HEK293T (cell line): Measurements from ENCODE around the gene NSF.

Experiments used
- ARNT ChIP-seq: fragments of 450-650 bp; IDR thresholded peaks from 2 replicates; pipeline ENCODE4 v1.6.1; 2017; ENCODE audit warnings: mild to moderate bottlenecking
- FOXA1 ChIP-seq: fragments of 450-650 bp; IDR thresholded peaks from 2 replicates; pipeline ENCODE4 v1.6.1; 2016; ENCODE audit warnings: mild to moderate bottlenecking
- FOXK2 ChIP-seq: fragments of 450-650 bp; IDR thresholded peaks from 2 replicates; pipeline ENCODE4 v1.6.1; 2016; ENCODE audit warnings: mild to moderate bottlenecking
- FOXM1 ChIP-seq: fragments of 450-650 bp; IDR thresholded peaks from 2 replicates; pipeline ENCODE4 v1.6.1; 2017; ENCODE audit warnings: mild to moderate bottlenecking, borderline replicate concordance
- HDGF ChIP-seq: fragments of 450-650 bp; IDR thresholded peaks from 2 replicates; pipeline ENCODE4 v1.6.1; 2017; ENCODE audit warnings: antibody characterized with exemption, borderline replicate concordance
- L3MBTL2 ChIP-seq: fragments of 450-650 bp; conservative IDR thresholded peaks from 2 replicates; pipeline ENCODE4 v1.6.1; 2016; ENCODE audit warnings: mild to moderate bottlenecking
- LEF1 ChIP-seq: fragments of 450-650 bp; IDR thresholded peaks from 2 replicates; pipeline ENCODE4 v1.6.1; 2017; ENCODE audit warnings: mild to moderate bottlenecking, borderline replicate concordance
- NFRKB ChIP-seq: fragments of 450-650 bp; IDR thresholded peaks from 2 replicates; pipeline ENCODE4 v1.6.1; 2016; ENCODE audit warnings: mild to moderate bottlenecking, moderate library complexity
- SP1 ChIP-seq: fragments of 450-650 bp; IDR thresholded peaks from 2 replicates; pipeline ENCODE4 v1.6.1; 2017
- SUZ12 ChIP-seq: fragments of 450-650 bp; IDR thresholded peaks from 2 replicates; pipeline ENCODE4 v1.6.1; 2016; ENCODE audit warnings: mild to moderate bottlenecking
- TARDBP ChIP-seq: fragments of 450-650 bp; IDR thresholded peaks from 2 replicates; pipeline ENCODE4 v1.6.1; 2016
- TF ChIP-seq, protein P1 (sequence below): fragments of 450-650 bp; IDR thresholded peaks from 2 replicates; pipeline ENCODE4 v1.6.1; 2016

DNA sequence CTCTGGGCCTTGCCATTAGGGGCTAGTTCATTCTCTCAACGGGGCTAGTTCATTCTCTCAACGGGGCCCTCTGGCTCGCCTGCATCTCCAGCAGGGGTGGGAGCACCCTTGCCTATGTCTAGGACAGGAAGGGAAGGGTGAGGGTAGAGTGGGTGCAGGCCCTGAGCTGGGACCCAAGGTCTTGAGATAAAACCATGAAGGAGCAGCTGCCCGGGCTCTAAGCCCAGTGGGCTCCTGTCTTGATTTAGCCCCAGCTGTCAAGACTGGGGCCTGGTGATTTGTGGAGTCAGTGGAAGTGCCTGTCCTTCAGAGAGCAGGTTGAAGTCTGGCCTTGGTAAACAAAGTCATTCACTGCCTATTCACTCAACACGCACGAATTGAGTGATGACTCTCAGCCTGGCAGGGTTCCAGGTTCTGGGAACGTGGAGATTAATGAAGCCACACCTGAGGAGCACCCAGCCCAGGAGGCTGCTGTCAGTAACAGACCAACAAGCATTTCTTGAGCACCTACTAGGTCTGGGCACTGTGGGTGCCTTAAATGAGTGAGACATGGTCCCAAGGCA, 192.6 kb downstream of the NSF start:
- TF ChIP-seq LEF1 (no peak), TARDBP (no peak), ARNT (no peak), NFRKB (no peak), SUZ12 (no peak), FOXM1 (no peak), FOXK2 (no peak), SP1 (no peak), L3MBTL2 (no peak), HDGF (no peak), FOXA1 (no peak)
- TF ChIP-seq, protein P1, sequence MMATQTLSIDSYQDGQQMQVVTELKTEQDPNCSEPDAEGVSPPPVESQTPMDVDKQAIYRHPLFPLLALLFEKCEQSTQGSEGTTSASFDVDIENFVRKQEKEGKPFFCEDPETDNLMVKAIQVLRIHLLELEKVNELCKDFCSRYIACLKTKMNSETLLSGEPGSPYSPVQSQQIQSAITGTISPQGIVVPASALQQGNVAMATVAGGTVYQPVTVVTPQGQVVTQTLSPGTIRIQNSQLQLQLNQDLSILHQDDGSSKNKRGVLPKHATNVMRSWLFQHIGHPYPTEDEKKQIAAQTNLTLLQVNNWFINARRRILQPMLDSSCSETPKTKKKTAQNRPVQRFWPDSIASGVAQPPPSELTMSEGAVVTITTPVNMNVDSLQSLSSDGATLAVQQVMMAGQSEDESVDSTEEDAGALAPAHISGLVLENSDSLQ, result no peak
